Subcutaneous adipose tissue (tissue), 4 donors: ENCODE results near the gene OSBPL3. TPM values are rescaled to one million over a fixed set of nuclear protein-coding genes. Genes with fewer than 3 reads are reported as not detected.

Source experiments
- CTCF ChIP-seq: fragments of 450-650 bp; IDR thresholded peaks from one replicate; pipeline ENCODE4 v1.5.1; 2016; ENCODE audit warnings: low read depth, mild to moderate bottlenecking, control low read depth, antibody characterized with exemption, moderate library complexity
- total RNA-seq, 4 donors: library from RNA; depleted of rRNA; stranded (reverse); fragments of >200 nt; gene quantifications; one replicate each; pipeline ENCODE4 v1.1.0, GENCODE V29; 2016

OSBPL3 gene
- total RNA-seq, 4 donors from 2014 or later = 4.9 to 33.1 (median 9.4) TPM

GRCh38 chr7:24858108-24858977, 121.6 kb downstream of the OSBPL3 start:
- no peak for TF ChIP-seq CTCF

- TF ChIP-seq CTCF = no peak
These were observed 122.4 kb downstream of the OSBPL3 start for GRCh38 chr7:24857623-24858022.

GRCh38 chr7:24854866-24855265, 125.1 kb downstream of the OSBPL3 start:
- TF ChIP-seq CTCF = no peak

- TF ChIP-seq CTCF = no peak
These were observed 128.2 kb downstream of the OSBPL3 start for GRCh38 chr7:24851786-24852185.

GRCh38 chr7:24848878-24849277, 131.1 kb downstream of the OSBPL3 start:
- no peak for TF ChIP-seq CTCF

- no peak for TF ChIP-seq CTCF
These were observed 132.2 kb downstream of the OSBPL3 start for GRCh38 chr7:24847754-24848153.

- TF ChIP-seq CTCF = no peak
These were observed 136.1 kb downstream of the OSBPL3 start for GRCh38 chr7:24843821-24844434.
